ENCODE measurements around the gene PATJ. TPM values are rescaled to one million over a fixed set of nuclear protein-coding genes. Genes with fewer than 3 reads are reported as not detected.
"Not testable (repeated sequence)": the region's sequence is repeated elsewhere in the genome, so short reads cannot be mapped to it uniquely, and the experiment has no call there.

Gene PATJ
- total RNA-seq, 1 donor from 2014 or later: 46.2 TPM

DNA sequence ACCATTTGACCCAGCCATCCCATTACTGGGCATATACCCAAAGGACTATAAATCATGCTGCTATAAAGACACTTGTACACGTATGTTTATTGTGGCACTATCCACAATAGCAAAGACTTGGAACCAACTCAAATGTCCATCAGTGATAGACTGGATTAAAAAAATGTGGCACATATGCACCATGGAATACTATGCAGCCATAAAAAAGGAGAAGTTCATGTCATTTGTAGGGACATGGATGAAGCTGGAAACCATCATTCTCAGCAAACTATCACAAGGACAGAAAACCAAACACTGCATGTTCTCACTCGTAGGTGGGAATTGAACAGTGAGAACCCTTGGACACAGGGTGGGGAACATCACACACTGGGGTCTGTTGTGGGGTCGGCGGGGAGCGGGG is 206.4 kb downstream of the PATJ start:
- not testable (repeated sequence) for DNase-seq

DNA sequence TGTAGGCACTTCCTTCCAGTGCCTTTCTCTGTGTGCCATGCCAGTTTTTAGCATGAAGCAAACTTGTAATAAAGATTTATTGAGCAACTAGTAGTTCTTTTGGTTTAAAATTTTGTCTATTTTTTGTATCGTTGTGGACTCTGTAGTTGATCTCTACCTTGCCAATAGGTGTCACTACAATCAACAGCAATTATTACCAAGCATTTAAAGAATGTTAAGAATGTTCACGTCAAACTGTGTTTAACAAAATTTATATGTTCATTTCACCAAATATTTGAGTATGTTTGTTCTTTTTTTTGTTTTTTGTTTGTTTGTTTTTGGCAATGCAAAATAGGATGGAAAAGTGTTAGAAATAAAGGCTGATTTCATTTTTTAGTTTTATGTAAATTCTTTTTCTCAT is 208.1 kb downstream of the PATJ start:
- peak; percentile 8 for DNase-seq

- DNase-seq: no peak
These were observed 209.7 kb downstream of the PATJ start for GRCh38 chr1:61951731-61952580.

- DNase-seq: no peak
These were observed 210.4 kb downstream of the PATJ start for GRCh38 chr1:61952675-61953074.

GRCh38 chr1:61953076-61953789 is 211.0 kb downstream of the PATJ start:
- no peak for DNase-seq

GRCh38 chr1:61953790-61954150 is 211.5 kb downstream of the PATJ start:
- no peak for DNase-seq

DNA sequence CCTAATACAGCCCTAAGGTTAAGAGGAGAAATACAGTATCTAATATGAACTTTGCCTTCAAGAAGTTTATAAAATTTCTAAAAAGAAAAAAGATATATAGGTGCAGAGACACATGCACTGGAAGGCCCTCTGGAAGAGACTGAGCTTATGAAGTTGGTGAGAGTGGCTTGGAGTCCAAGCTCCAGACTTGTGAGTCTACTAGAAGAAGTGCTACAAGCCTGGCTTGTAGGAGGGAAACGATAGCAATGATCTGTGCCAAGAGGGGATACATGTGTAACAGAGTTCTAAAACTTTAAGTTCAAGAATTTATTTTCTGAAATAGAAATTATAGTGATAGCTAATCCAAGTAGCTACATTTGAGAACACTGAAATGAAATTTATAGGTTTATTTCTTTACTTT is 213.0 kb downstream of the PATJ start:
- no peak for DNase-seq

DNA sequence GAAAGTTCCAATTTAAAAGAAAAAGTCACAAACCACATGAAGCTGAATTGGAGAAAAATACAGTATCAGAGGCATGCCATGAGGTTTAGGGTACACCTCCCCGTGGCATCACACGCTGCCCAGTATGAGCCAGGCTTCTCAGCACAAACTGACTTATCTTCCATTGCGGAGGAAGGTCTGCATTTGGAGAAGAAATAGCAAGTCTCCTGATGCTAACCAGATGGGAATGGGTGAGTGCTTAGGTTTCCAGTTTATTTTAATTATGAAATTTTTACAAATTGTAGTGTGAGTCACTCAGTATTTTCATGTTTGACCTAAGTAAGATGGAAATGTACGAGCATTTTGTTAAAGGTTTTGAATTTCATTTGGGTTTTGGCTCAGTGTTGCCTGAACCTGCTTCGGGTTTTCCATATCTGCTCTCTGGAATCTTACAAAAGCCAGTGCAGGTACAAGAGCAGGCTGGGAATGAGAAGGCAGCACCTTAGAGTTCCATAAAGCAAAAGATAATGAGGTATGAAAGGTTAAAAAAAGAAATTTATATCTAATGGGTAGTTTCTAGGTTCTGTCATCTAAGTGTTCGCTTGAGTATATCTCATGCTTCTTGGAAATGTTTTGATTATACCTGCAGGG is 213.9 kb downstream of the PATJ start:
- no peak for DNase-seq

DNA sequence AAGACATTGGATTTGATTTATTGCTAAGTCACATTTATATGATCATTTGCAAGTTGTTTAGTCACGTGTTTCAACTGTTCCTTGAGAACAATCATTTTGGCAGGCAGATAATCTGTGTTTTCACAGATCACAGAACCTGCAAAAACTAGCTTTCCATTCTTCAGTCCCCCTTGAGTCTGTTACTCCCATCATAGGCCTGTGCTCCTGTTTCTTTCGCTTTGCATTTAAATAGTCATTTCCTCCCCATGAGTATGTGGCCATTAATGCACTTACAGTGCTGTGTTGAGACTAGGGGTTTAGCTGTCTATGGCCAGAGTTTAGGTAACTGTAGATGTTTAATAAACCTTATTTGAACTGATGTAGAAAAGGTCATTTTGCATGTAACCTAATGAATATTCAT is 214.5 kb downstream of the PATJ start:
- DNase-seq: no peak

GRCh38 chr1:61961009-61961408 is 218.7 kb downstream of the PATJ start:
- DNase-seq: no peak

- DNase-seq: no peak
These were observed 220.4 kb downstream of the PATJ start for GRCh38 chr1:61962631-61963030.

DNA sequence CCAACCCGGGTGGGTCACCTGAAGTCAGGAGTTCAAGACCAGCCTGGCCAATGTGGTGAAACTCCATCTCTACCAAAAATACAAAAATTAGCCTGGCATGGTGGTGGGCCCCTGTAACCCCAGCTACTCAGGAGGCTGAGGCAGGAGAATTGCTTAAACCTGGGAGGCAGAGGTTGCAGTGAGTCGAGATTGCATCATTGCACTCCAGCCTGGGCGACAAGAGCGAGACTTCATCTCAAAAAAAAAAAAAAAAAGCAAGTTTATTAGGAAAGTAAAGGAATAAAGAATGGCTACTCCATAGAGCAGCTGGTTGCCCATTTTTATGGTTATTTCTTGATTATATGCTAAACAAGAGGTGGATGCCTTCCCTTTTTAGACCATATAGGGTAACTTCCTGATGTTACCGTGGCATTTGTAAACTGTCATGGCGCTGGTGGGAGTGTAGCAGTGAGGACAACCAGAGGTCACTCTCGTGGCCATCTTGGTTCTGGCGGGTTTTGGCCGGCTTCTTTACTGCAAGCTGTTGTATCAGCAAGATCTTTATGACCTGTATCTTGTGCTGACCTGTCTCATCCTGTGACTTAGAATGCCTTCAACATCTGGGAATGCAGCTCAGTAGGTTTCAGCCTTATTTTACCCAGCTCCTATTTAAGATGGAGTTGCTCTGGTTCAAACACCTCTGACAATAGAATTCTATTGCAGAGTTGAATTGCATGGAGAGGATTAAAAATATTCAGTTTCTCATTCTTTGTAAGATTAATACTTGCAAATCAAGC is 224.4 kb downstream of the PATJ start:
- not testable (repeated sequence) for DNase-seq

DNA sequence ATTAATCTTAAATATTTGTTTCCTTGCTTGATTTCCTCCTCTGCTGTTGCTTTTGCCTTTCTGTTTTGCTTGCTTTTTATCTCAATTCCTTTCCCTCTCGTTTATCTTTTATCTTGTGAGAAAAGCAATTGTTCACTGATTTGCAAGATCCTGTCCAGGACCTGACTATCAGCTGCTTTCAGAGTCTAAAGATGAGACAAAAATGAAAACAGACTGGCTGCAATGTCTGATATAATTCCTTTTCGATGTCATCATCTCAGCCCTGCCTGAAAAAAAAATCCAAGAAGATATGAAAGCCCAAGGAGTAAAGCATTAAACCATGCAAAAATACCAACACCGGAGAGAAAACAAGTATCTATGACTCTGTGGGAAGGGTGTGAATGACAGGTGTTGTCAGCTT is 225.5 kb downstream of the PATJ start:
- DNase-seq: no peak

- no peak for DNase-seq
These were observed 226.6 kb downstream of the PATJ start for GRCh38 chr1:61968869-61969268.

DNA sequence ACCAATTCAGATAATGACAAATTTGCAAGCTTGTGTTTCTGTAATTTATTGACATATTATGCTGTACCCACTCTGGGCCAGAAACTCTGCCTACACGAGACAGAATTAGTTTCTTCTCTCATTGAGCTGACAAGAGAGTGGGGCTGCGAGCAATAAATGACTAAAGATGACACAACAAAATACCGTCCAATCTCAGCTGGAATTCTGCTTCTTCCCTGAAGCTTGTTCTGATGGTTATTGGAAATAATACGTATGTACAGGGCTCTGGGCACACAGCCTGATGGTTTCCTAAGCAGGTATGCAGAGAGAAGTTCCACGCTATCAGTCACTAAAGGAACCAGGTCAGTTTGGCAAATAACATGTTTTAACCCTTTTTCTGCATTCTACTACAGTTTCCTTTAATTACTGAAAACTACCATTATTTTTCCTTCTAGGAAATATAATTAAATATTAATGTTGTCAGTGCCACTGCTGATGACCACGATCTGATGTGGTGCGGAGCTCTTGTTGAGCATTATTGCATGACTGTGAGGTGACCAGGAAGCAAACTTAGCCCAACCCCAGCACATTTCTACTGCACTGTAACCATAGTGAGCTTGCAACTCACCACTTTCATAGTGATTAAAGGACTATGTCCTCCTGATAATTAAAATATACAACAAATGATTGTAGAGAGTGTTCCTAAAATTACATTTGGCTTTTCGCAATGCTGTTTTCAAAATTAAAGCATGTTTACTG is 231.0 kb downstream of the PATJ start:
- no peak for DNase-seq

- no peak for DNase-seq
These were observed 233.4 kb downstream of the PATJ start for GRCh38 chr1:61975638-61976037.

DNA sequence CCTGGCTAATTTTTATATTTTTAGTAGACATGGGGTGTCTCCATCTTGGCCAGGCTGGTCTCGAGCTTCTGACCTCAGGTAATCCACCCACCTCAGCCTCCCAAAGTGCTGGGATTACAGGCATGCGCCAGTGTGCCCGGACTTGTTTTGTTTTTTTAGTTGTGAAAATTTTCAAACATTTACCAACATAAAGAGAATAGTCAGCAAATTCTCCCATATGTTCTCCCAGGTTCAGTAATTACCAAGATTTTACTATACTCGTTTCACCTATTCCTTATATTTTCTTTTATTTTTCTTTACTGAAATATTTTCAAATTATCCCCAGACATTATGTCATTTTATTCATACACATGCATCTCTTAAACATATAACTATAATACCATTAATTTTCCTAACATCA is 234.3 kb downstream of the PATJ start:
- no peak for DNase-seq

GRCh38 chr1:61978796-61979195 is 236.5 kb downstream of the PATJ start:
- no peak for DNase-seq

GRCh38 chr1:61979729-61980128 is 237.4 kb downstream of the PATJ start:
- DNase-seq: no peak

DNA sequence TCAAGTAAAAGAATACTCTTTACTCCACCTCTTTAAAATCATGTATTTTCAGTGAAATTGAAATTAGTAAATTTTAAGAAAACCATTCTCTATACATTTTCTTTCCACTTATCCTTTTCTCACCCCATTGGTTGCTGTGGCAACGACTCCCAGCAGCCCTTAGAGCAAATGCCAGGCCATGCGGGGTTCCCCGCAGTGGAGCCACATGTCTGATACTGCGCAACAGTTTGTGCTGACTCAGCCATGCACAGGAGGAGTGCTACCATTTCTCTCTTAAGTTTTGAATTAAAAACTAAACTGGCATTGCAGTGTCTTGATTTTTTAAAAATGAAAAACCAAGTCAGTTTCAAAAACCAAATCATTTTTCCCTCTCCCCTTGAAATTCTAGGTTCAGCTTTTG is 238.3 kb downstream of the PATJ start:
- no peak for DNase-seq

- no peak for DNase-seq
These were observed 239.8 kb downstream of the PATJ start for GRCh38 chr1:61981870-61982660.

All from tongue (tissue), 2 donors.